ENCODE data around the gene SARS1. TPM values are rescaled to one million over a fixed set of nuclear protein-coding genes. Genes with fewer than 3 reads are reported as not detected.
"Not testable (repeated sequence)": the region's sequence is repeated elsewhere in the genome, so short reads cannot be mapped to it uniquely, and the experiment has no call there.

The SARS1 gene
- total RNA-seq, 2 experiments from 2014 or later, result 224 to 240 TPM

- Mint-ChIP-seq H3K27ac (no peak overlapping the region), H3K4me1 (peaks cover 11% of the 10 kb centered on the region), H3K4me3 (peak overlapping the region; percentile 86), H3K27me3 (no peaks in the 10 kb centered on the region), H3K9me3 (ENCODE audit: low read depth) (no peaks in the 10 kb centered on the region), H3K36me3 (ENCODE audit: low read depth) (peaks cover 4% of the 10 kb centered on the region)
- intact Hi-C loops (cut with DNase I, micrococcal nuclease), result loop anchor here in 1 of 2 experiments (5.0 kb wide), 1 partner anchor 210 kb away; the partner anchor contains the start of gene CYB561D1
- ChIA-PET POLR2A (interaction anchor here (1.0 to 1.6 kb wide), 4 partner anchors 18 to 201 kb away, joined by 3 to 5 read pairs (median 4); partner anchors contain the start of genes ATXN7L2 and PSMA5), CTCF (interaction anchor here (0.6 to 1.8 kb wide), 20 partner anchors 14 to 372 kb away, joined by 3 to 29 read pairs (median 4); partner anchors contain the start of gene SARS1)
- ATAC-seq (no peak), DNase-seq (no peak)
Observed at GRCh38 chr1:109282497-109282951, 68.8 kb downstream of the SARS1 start.

GRCh38 chr1:109282952-109283747, 69.4 kb downstream of the SARS1 start, which contains the start of gene PSRC1:
PSRC1 (minus strand) TSS chr1:109283145.
- POLR2A ChIA-PET, result interaction anchor here (0.6 to 1.6 kb wide), 7 partner anchors 17 to 250 kb away, joined by 3 to 6 read pairs (median 3); partner anchors contain the start of genes ATXN7L2 and PSMA5
- CTCF ChIA-PET, result interaction anchor here (0.6 to 1.8 kb wide), 23 partner anchors 13 to 372 kb away, joined by 3 to 29 read pairs (median 4); partner anchors contain the start of gene SARS1

GRCh38 chr1:109283748-109284600, 70.3 kb downstream of the SARS1 start:
- ATAC-seq, result peak; percentile 28
- Mint-ChIP-seq H3K36me3 (ENCODE audit: low read depth) (peaks cover 4% of the 10 kb centered on the region), H3K27me3 (peaks cover 5% of the 10 kb centered on the region), H3K4me3 (peak overlapping the region; percentile 86), H3K27ac (peak overlapping the region; percentile 90), H3K9me3 (ENCODE audit: low read depth) (no peaks in the 10 kb centered on the region), H3K4me1 (peaks cover 11% of the 10 kb centered on the region)
- DNase-seq, result no peak
- ChIA-PET POLR2A (interaction anchor here (1.1 kb wide), 1 partner anchor 88 kb away, joined by 6 read pairs; no protein-coding TSS in a partner anchor), CTCF (interaction anchor here (1.2 to 1.7 kb wide), 4 partner anchors 102 to 209 kb away, joined by 3 to 7 read pairs (median 4); no protein-coding TSS in a partner anchor)
- intact Hi-C loops (cut with DNase I, micrococcal nuclease), result loop anchor here (1.0 to 5.0 kb wide), 11 partner anchors 21 to 750 kb away; partner anchors contain the start of genes CYB561D1 (in 2 of the 2), ATXN7L2 (in 1 of the 2), CELSR2 (in 1 of the 2) and PSMA5 (in 1 of the 2)

More at GRCh38 chr1:109282952-109283747, 69.4 kb downstream of the SARS1 start, which contains the start of gene PSRC1:
- intact Hi-C loops (cut with DNase I, micrococcal nuclease), result loop anchor here (1.0 to 5.0 kb wide), 11 partner anchors 20 to 751 kb away; partner anchors contain the start of genes CYB561D1 (in 2 of the 2), ATXN7L2 (in 1 of the 2), CELSR2 (in 1 of the 2) and PSMA5 (in 1 of the 2)
- H3K9me3 Mint-ChIP-seq (ENCODE audit: low read depth), result no peaks in the 10 kb centered on the region
- ATAC-seq (peak; percentile 98), DNase-seq (peak; percentile 95)
- no peaks in the 10 kb centered on the region for H3K27me3 Mint-ChIP-seq
- H3K36me3 Mint-ChIP-seq (ENCODE audit: low read depth), result peaks cover 4% of the 10 kb centered on the region
- H3K27ac Mint-ChIP-seq, result peak within 1 kb of the TSS; percentile 90
- peak within 1 kb of the TSS; percentile 86 for H3K4me3 Mint-ChIP-seq
- peaks cover 11% of the 10 kb centered on the region for H3K4me1 Mint-ChIP-seq

GRCh38 chr1:109286762-109287161, 73.0 kb downstream of the SARS1 start:
- intact Hi-C loops (cut with DNase I, micrococcal nuclease); DNase-seq; H3K27ac Mint-ChIP-seq; H3K27me3 Mint-ChIP-seq; H3K9me3 Mint-ChIP-seq (ENCODE audit: low read depth); CTCF ChIA-PET; ATAC-seq; H3K4me3 Mint-ChIP-seq; H3K36me3 Mint-ChIP-seq (ENCODE audit: low read depth); POLR2A ChIA-PET: not testable (repeated sequence)
- peaks cover 10% of the 10 kb centered on the region for H3K4me1 Mint-ChIP-seq

Other genes with a start within 250 kb of the SARS1 start
- gene WDR47, start 171.8 kb upstream of the SARS1 start, total RNA-seq, result 1 to 10 TPM; 6.9 to 7.6 TPM
- gene TAF13, start 137.9 kb upstream of the SARS1 start, total RNA-seq, result 10 to 100 TPM; 12.1 to 20.1 TPM
- 10 to 100 TPM; 26.8 to 28.4 TPM for gene TMEM167B, start 123.2 kb upstream of the SARS1 start, total RNA-seq
- 1 to 10 TPM; 7.1 to 8.7 TPM for gene ELAPOR1, start 99.8 kb upstream of the SARS1 start, total RNA-seq
- gene CELSR2, start 35.6 kb downstream of the SARS1 start, total RNA-seq, result 1 to 10 TPM; 1.9 to 2.0 TPM
- 10 to 100 TPM; 17.6 to 18.4 TPM for gene PSRC1, start 69.2 kb downstream of the SARS1 start, total RNA-seq
- not detected for gene MYBPHL, start 93.1 kb downstream of the SARS1 start, total RNA-seq
- under 1 TPM; 0.39 to 0.55 TPM for gene SORT1, start 184.0 kb downstream of the SARS1 start, total RNA-seq
- 100 to 1,000 TPM; 151 to 249 TPM for gene PSMA5, start 212.5 kb downstream of the SARS1 start, total RNA-seq